GM20000 (cell line): ENCODE measurements around the gene FAM107A.
A peak's percentile ranks its signal among the peaks of the same experiment; 100 is the strongest.

Source experiments
- DNase-seq: peaks from one replicate; pipeline ENCODE4 v3.0.0; 2012; ENCODE audit warnings: low spot score
- TF ChIP-seq, protein P1 (sequence below): IDR thresholded peaks from 2 replicates; pipeline ENCODE4 v1.5.1; 2012; ENCODE audit warnings: mild to moderate bottlenecking, control low read depth; ENCODE audit errors: extremely low read depth, missing control alignments

Gene FAM107A

DNA sequence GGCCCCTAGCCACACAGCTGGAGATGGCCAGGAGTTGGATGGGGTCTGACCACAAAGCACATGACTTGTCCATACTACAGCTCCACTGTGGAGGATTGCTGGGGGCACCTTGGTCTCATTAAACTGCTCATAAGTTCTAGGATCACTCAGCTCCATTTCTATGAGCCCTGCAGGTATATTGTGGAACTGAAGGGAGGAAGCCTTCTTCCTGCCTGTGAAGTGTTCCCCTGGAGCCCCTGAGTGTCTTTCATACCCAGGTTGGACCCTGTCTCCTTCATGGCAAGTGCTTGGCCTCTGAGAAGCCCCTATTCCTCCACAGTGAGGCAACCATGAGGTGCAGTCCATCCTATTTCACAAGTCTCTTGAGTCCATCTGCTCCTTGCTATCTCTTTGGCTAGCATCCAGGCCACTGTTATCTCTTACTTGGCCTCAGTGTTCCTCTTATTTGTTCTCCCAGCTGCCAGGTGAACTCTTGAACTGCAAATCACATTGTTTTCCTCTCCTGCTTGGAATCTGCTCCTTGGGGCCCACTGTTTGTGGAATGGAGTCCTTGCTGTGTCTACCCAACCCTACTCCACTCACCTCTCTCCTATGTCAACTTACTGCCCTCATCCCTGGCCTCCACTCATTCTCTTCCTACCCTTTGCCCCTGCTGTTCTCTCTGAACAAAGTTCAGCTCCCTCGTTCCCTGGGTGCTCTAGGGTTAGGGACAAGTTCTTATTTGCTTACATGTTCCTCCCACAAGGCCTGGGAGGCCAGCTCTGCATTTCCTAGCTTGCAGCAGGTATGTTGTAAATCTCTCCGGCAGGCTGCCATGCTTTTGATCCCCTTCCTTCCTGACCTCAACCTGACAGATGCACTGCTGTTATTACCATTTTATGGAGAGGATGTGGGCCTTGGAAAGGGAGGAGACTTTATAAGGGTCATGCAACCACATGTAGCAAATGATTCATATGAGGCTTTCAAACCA lies 41.4 kb downstream of the FAM107A start:
- peak; percentile 3 for DNase-seq
- TF ChIP-seq, protein P1, sequence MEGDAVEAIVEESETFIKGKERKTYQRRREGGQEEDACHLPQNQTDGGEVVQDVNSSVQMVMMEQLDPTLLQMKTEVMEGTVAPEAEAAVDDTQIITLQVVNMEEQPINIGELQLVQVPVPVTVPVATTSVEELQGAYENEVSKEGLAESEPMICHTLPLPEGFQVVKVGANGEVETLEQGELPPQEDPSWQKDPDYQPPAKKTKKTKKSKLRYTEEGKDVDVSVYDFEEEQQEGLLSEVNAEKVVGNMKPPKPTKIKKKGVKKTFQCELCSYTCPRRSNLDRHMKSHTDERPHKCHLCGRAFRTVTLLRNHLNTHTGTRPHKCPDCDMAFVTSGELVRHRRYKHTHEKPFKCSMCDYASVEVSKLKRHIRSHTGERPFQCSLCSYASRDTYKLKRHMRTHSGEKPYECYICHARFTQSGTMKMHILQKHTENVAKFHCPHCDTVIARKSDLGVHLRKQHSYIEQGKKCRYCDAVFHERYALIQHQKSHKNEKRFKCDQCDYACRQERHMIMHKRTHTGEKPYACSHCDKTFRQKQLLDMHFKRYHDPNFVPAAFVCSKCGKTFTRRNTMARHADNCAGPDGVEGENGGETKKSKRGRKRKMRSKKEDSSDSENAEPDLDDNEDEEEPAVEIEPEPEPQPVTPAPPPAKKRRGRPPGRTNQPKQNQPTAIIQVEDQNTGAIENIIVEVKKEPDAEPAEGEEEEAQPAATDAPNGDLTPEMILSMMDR = no peak

DNA sequence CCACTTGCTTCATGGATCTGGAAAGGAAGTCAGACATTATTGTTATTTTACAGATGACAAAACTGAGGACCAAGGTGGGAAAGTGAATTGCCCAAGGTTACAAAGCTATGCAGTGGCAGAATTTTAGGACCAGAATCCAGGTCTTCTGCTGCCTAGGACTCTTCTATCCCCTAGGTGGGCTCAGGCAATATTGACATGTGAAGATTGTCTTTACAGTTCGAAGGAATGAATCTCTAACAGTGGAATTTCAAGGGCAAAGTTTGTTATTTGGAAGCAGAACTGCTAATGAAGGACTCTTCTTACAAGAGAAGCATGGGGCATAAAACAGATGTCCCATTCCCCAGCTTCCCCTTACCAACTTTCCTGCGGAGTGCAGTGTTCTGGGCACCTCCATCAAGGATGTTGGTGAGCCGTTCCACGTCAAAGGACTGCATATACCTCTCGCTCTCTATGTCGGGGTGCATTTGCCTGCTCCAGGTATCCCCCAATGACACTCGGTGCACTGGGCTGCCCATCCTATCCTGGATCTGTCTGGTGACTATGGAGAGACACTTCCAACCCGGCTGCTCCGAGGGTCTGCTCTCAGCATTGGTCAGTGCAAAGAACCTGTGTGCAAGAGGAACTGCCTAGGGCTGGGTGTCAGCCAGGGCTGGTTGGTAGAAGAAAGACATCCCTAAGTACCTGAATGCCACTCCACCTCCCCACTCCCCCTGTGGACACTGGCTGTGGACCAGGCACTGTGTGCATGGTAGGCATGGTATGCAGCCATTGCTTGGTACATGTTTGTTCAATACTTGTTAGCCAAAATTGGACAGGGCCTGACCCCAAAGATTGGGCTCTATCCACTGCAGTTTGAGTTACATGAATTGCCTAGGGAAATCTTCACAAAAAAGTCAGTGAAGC lies 42.3 kb downstream of the FAM107A start:
- peak; percentile 2 for DNase-seq
- TF ChIP-seq, protein P1 = no peak

DNA sequence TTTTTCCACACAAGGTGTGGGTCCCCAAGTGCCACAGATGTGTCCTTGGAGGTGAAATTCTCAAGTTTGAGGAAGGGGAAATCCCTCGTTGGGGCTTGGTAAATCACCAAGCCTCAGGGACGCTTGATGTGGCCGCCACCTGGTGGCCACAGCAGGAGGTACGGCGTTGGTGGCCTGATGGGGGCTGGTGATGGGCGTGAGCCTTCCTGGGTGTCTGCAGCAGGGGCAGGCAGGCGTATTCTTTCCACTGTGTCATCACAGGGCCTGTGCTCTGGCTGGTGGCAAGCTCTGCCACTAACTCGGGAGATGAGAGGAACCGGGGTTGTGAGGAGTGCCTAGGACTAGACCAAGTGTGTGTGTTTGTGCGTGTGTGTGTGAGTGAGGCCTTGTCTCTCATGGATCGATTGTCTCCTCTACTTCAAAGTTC lies 44.4 kb downstream of the FAM107A start:
- TF ChIP-seq, protein P1 = peak; percentile 91
- DNase-seq = peak; percentile 86

DNA sequence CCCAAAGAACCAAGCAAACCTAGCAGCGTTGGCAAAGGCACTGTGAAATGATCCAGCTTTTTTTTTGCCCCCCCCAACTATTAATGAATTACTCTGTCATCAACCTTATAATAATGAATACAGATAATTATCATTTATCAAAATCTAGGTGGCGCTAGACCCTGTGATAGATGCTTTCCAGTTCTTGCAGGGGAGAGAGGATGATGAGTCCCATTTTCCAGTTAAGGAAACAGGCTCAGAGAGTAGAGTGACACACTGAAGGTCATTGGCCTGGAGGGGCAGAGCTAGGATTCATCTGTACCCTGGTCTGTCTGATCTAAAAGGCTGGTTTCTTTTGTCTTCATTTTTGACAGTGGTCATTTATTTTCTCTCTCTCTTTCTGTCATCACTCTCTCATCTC lies 45.2 kb downstream of the FAM107A start:
- no peak for DNase-seq
- TF ChIP-seq, protein P1 = no peak

DNA sequence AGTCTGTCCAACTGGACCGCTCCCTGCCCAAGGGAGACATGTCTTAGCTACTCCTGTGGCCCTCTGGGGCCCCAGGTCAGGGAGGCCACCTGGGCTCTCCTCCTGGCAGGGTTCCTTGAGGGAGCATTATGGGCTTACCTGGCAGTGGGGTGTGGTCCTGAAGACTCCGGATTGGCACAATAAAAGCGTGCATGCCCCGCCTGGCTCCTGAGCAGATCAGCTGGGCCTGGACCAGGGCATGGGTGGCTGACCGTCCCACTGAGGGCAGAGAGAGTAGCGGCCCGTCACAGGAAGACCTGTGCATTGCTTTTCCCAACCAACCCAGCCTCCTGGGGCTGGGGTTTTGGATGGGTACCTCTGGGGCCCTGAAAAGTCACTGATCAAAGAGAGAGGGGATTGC lies 45.6 kb downstream of the FAM107A start:
- TF ChIP-seq, protein P1 = no peak

DNA sequence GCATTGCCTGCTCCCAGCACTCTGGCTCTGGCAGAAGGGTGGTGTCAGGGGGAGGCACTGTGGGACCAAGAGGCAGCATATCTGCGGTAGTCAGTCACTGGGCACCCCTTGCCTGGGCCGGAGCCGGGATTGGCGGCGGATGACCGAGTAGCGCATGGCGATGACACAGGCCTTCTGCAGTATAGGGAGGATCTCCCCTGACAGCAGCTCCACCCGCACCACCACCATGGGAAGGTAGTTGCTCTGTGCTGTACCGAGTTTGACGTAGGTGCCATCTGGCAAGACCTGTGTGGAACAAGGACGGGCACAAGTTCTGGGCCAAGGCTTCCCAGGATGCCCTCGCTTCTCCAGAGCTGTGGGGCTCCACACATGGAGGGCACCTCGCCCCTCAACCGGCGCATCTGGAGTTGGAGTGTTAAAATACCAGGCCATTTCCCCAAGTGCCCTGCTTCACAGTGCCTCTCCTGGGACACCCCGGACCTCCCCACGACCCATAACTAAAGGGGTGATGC lies 46.8 kb downstream of the FAM107A start:
- DNase-seq = no peak
- TF ChIP-seq, protein P1 = no peak

More for the DNA sequence above, 45.6 kb downstream of the FAM107A start:
- DNase-seq = no peak
